SK-N-SH (cell line): ENCODE data around the gene MT2A. TPM values are rescaled to one million over a fixed set of nuclear protein-coding genes. Genes with fewer than 3 reads are reported as not detected.
"Not testable (repeated sequence)": the region's sequence is repeated elsewhere in the genome, so short reads cannot be mapped to it uniquely, and the experiment has no call there.

Experiments
- CTCF ChIA-PET: fragments of 300-600, 350-600 bp; formaldehyde crosslinking; extraction: SDS; loops from one replicate; lab custom pipeline; 2021; lab: Yijun Ruan, JAX
- POLR2A ChIA-PET: fragments of 350-600 bp; sonication (Branson Sonifier 250); formaldehyde crosslinking; extraction: SDS; loops from one replicate; lab custom pipeline; 2020; ENCODE audit warnings: antibody characterized with exemption, inconsistent platforms; lab: Yijun Ruan, JAX
- DNase-seq: peaks from one replicate; pipeline ENCODE4 v3.0.0; 2012
- H2AFZ ChIP-seq: fragments of 200-600 bp; sonication (generic); 2 replicates; pipeline ENCODE4 v1.8.1; 2016; ENCODE audit warnings: antibody characterized with exemption, mild to moderate bottlenecking, low read depth
- H3F3A ChIP-seq: fragments of 200-600 bp; sonication (generic); replicated peaks from 2 replicates; pipeline ENCODE3; 2016; ENCODE audit warnings: antibody characterized with exemption, mild to moderate bottlenecking; ENCODE audit not compliant: insufficient read depth
- H3K27ac ChIP-seq, 2 experiments: fragments of 200-500 bp in 1 of 2; fragments of 200-600 bp in 1 of 2; sonication (Bioruptor generic) in 1 of 2; sonication (generic), shearing (Covaris generic) in 1 of 2; 2 replicates each; pipeline versions ENCODE4 v1.5.1 to v1.6.1; 2014 to 2016; ENCODE audit warnings: low read depth in 2 of 2, inconsistent platforms in 1 of 2, low read length in 1 of 2, mild to moderate bottlenecking in 1 of 2, mixed read lengths in 1 of 2
- H3K27me3 ChIP-seq: fragments of 200-600 bp; sonication (generic), shearing (Covaris generic); 2 replicates; pipeline ENCODE4 v1.6.1; 2016; ENCODE audit warnings: mixed run types; ENCODE audit not compliant: insufficient read depth
- H3K36me3 ChIP-seq, 2 experiments: fragments of 200-500 bp in 1 of 2; fragments of 200-600 bp in 1 of 2; sonication (Bioruptor generic) in 1 of 2; sonication (generic) in 1 of 2; replicated peaks in 1 of 2; 2 replicates each; pipeline versions ENCODE3 to v1.5.1; 2014 to 2016; ENCODE audit warnings: low read length in 1 of 2, mild to moderate bottlenecking in 1 of 2; ENCODE audit not compliant: insufficient read depth in 2 of 2, control insufficient read depth in 1 of 2
- H3K4me1 ChIP-seq, 2 experiments: fragments of 200-500 bp in 1 of 2; fragments of 200-600 bp in 1 of 2; sonication (Bioruptor generic) in 1 of 2; sonication (generic), shearing (Covaris generic) in 1 of 2; 2 replicates each; pipeline versions ENCODE4 v1.5.1 to v1.6.1; 2014 to 2016; ENCODE audit warnings: low read depth in 1 of 2, low read length in 1 of 2, mixed run types in 1 of 2; ENCODE audit not compliant: insufficient read depth in 2 of 2, control insufficient read depth in 1 of 2
- H3K4me2 ChIP-seq: fragments of 200-600 bp; sonication (generic), shearing (Covaris generic); 2 replicates; pipeline ENCODE4 v1.6.1; 2017; ENCODE audit warnings: mixed run types
- H3K4me3 ChIP-seq, 2 experiments: fragments of 200-500 bp in 1 of 2; fragments of 200-600 bp in 1 of 2; sonication (Bioruptor generic) in 1 of 2; sonication (generic), shearing (Covaris generic) in 1 of 2; 2 replicates each; pipeline versions ENCODE4 v1.5.1 to v1.8.1; 2014 to 2016; ENCODE audit warnings: low read depth in 2 of 2, inconsistent platforms in 1 of 2, low read length in 1 of 2, mild to moderate bottlenecking in 1 of 2, mixed read lengths in 1 of 2, moderate library complexity in 1 of 2
- H3K79me2 ChIP-seq: fragments of 200-600 bp; sonication (generic); 2 replicates; pipeline ENCODE4 v1.8.1; 2017; ENCODE audit warnings: mild to moderate bottlenecking; ENCODE audit not compliant: insufficient read depth
- H3K9ac ChIP-seq: fragments of 200-600 bp; sonication (generic); 2 replicates; pipeline ENCODE4 v1.6.1; 2017; ENCODE audit warnings: mixed run types
- H3K9me2 ChIP-seq: fragments of 200-600 bp; sonication (generic); 2 replicates; pipeline ENCODE4 v1.6.1; 2017; ENCODE audit warnings: mixed run types
- H3K9me3 ChIP-seq: fragments of 200-600 bp; sonication (generic); 2 replicates; pipeline ENCODE4 v1.6.1; 2017; ENCODE audit warnings: mixed run types, mild to moderate bottlenecking, moderate library complexity
- H4K20me1 ChIP-seq: fragments of 200-600 bp; sonication (generic); 2 replicates; pipeline ENCODE4 v1.6.1; 2017; ENCODE audit warnings: mild to moderate bottlenecking, mixed run types; ENCODE audit not compliant: insufficient read depth
- ELF1 ChIP-seq: IDR thresholded peaks from 2 replicates; pipeline ENCODE4 v1.4.0; 2012
- EP300 ChIP-seq, 2 experiments: IDR thresholded peaks; 2 replicates each; pipeline versions ENCODE4 v1.4.0 to v1.6.1; 2012; ENCODE audit warnings: borderline replicate concordance in 1 of 2, low read depth in 1 of 2, low read length in 1 of 2
- FOXJ3 ChIP-seq: sonication (generic); formaldehyde crosslinking; IDR thresholded peaks from 2 replicates; pipeline ENCODE4 v1.5.1; 2020; ENCODE audit warnings: mild to moderate bottlenecking, missing genetic modification reagents
- FOXM1 ChIP-seq: IDR thresholded peaks from 2 replicates; pipeline ENCODE4 v1.4.0; 2012; ENCODE audit warnings: low read depth, mild to moderate bottlenecking
- NFIC ChIP-seq: IDR thresholded peaks from 2 replicates; pipeline ENCODE4 v1.4.0; 2012; ENCODE audit warnings: borderline replicate concordance
- PBX3 ChIP-seq: IDR thresholded peaks from 2 replicates; pipeline ENCODE4; 2012
- POLR2AphosphoS5 ChIP-seq: IDR thresholded peaks from 2 replicates; pipeline ENCODE4 v1.6.1; 2012; ENCODE audit warnings: low read depth, low read length
- RCOR1 ChIP-seq: fragments of 150-350 bp; IDR thresholded peaks from 2 replicates; pipeline ENCODE4 v1.6.1; 2017; ENCODE audit warnings: antibody characterized with exemption, low read length
- RXRA ChIP-seq: IDR thresholded peaks from 2 replicates; pipeline ENCODE4 v1.4.0; 2012; ENCODE audit warnings: low read depth, mild to moderate bottlenecking, borderline replicate concordance
- ZBTB33 ChIP-seq: IDR thresholded peaks from 2 replicates; pipeline ENCODE4 v1.4.0; 2012; ENCODE audit warnings: low read depth, borderline replicate concordance
- WGBS: methylation state at CpG from one replicate; pipeline ENCODE4 v1.1.6; 2017; ENCODE audit warnings: low lambda C conversion rate; 5-methylcytosine and 5-hydroxymethylcytosine counted together
- polyA plus RNA-seq, 3 experiments: library from polyadenylated mRNA; depleted of rRNA; stranded (reverse); fragments of >200 nt; gene quantifications; 2 replicates each; pipeline ENCODE4 v1.2.3, GENCODE V29; 2012
- TF ChIP-seq, protein P1 (sequence below): fragments of 200-600 bp; sonication (generic); IDR thresholded peaks from 2 replicates; pipeline ENCODE4 v1.6.1; 2017; ENCODE audit warnings: antibody characterized with exemption, mild to moderate bottlenecking, moderate library complexity

The MT2A gene
- polyA plus RNA-seq, 1 of the 3 experiments (the other 2 are of a cell fraction), result 133 TPM

DNA sequence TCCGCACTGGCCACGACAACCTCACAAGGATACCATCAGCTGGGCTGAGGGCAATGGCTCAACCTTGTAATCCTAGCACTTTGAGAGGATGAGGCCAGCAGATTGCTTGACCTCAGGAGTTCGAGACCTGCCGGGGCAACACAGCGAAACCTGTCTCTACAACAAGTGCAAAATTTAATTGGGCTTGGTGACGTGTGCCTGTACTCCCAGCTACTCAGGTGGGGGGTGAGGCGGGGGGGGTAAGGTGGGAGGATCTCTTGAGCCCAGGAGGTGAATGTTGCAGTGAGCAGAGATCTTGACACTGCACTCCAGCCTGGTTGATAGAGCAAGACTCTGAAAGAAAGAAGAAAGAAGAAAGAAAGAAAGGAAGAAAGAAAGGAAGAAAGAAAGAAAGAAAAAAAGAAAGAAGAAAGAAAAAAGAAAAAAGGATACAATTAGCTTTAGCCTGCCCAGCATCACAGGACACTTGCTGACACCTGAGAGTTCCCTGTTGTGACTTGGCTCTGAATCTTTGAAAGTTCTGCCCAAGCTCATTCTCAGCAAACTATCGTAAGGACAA, 12.0 kb downstream of the MT2A start (continued):
- TF ChIP-seq ZBTB33 (no peak), POLR2AphosphoS5 (no peak), FOXJ3 (no peak), PBX3 (no peak), ELF1 (no peak), RCOR1 (no peak), EP300 (IDR thresholded peaks at IDR 0.05; ENCODE audit: borderline replicate concordance in 1 of 2, low read depth in 1 of 2, low read length in 1 of 2) (no peak), NFIC (no peak), RXRA (no peak), FOXM1 (no peak)
- TF ChIP-seq, protein P1, sequence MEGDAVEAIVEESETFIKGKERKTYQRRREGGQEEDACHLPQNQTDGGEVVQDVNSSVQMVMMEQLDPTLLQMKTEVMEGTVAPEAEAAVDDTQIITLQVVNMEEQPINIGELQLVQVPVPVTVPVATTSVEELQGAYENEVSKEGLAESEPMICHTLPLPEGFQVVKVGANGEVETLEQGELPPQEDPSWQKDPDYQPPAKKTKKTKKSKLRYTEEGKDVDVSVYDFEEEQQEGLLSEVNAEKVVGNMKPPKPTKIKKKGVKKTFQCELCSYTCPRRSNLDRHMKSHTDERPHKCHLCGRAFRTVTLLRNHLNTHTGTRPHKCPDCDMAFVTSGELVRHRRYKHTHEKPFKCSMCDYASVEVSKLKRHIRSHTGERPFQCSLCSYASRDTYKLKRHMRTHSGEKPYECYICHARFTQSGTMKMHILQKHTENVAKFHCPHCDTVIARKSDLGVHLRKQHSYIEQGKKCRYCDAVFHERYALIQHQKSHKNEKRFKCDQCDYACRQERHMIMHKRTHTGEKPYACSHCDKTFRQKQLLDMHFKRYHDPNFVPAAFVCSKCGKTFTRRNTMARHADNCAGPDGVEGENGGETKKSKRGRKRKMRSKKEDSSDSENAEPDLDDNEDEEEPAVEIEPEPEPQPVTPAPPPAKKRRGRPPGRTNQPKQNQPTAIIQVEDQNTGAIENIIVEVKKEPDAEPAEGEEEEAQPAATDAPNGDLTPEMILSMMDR, result no peak

DNA sequence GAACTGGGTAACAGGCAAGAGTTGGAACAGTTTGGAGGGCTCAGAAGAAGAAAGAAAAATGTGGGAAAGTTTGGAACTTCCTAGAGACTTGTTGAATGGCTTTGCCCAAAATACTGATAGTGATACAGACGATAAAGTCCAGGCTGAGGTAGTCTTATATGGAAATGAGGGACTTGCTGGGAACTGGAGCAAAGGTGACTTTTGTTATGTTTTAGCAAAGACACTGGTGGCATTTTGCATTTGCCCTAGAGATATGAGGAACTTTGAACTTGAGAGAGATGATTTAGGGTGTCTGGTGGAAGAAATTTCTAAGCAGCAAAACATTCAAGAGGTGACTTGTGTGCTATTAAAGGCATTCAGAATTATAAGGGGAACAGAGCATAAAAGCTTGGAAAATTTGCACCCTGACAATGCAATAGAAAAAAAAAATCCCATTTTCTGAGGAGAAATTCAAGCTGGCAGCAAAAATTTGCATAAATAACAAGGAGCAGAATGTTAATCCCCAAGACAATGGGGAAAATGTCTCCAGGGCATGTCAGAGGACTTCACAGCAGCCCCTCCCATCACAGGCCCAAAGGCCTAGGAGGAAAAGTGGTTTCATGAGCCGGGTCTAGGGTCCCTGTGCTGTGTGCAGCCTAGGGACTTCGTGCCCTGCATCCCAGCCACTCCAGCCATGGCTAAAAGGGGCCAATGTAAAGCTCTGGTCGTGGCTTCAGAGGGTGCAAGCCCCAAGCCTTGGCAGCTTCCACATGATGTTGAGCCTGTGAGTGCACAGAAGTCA, 13.5 kb downstream of the MT2A start:
- CTCF ChIA-PET, result interaction anchor here (0.9 to 1.5 kb wide), 2 partner anchors 19 to 80 kb away, joined by 3 read pairs; no protein-coding TSS in a partner anchor
- H3K4me2 ChIP-seq, H4K20me1 ChIP-seq, DNase-seq, H3K9me2 ChIP-seq, H3K4me1 ChIP-seq, POLR2A ChIA-PET, H3K4me3 ChIP-seq, H3K9ac ChIP-seq, H3K9me3 ChIP-seq, H3K36me3 ChIP-seq, H3K27ac ChIP-seq, H3F3A ChIP-seq, H2AFZ ChIP-seq, H3K27me3 ChIP-seq: not testable (repeated sequence)
- WGBS, result 86% methylated on average over 1 of the region's 4 CpGs
- peaks cover 13% of the 10 kb centered on the region; the same call in 1 of the 2 replicates for H3K79me2 ChIP-seq

GRCh38 chr16:56623184-56623583, 14.8 kb downstream of the MT2A start:
- H3K4me2 ChIP-seq, DNase-seq, H3K4me3 ChIP-seq, H3K9ac ChIP-seq, H4K20me1 ChIP-seq, H3F3A ChIP-seq, H3K27me3 ChIP-seq, H2AFZ ChIP-seq, H3K27ac ChIP-seq, H3K36me3 ChIP-seq, H3K9me3 ChIP-seq, H3K4me1 ChIP-seq, H3K9me2 ChIP-seq, POLR2A ChIA-PET: not testable (repeated sequence)
- CTCF ChIA-PET, result interaction anchor here (1.1 to 1.6 kb wide), 3 partner anchors 10 to 23 kb away, joined by 3 to 6 read pairs (median 3); no protein-coding TSS in a partner anchor
- H3K79me2 ChIP-seq, result peaks cover 13% of the 10 kb centered on the region; the same call in 1 of the 2 replicates
- 87% methylated on average over 5 of the region's 5 CpGs for WGBS
